K562 (cell line): ENCODE measurements around the gene TEKT2. TPM values are rescaled to one million over a fixed set of nuclear protein-coding genes. Genes with fewer than 3 reads are reported as not detected.
A peak's percentile ranks its signal among the peaks of the same experiment; 100 is the strongest.

ENCODE experiments used
- ATAC-seq: fragments of 200-7000 bp; cut with Tn5 transposase; 3 replicates; pipeline ENCODE4 v1.9.1; 2020; ENCODE audit warnings: moderate library complexity
- BruUV-seq: library from RNA; stranded (reverse); fragments of 400-500 nt; replicated peaks from 2 replicates; lab custom pipeline; 2021; lab: Mats Ljungman, UMichigan
- CTCF ChIA-PET: fragments of 300-600 bp; formaldehyde crosslinking; extraction: SDS; loops from one replicate; lab custom pipeline; 2021; ENCODE audit warnings: low intra/inter-chr PET ratio; lab: Yijun Ruan, JAX
- POLR2A ChIA-PET: fragments of 300-600, 350-650 bp; sonication (Branson Sonifier 250); formaldehyde crosslinking; extraction: SDS; loops from one replicate; lab custom pipeline; 2021; ENCODE audit warnings: antibody characterized with exemption, inconsistent platforms; lab: Yijun Ruan, JAX
- DNase-seq, 4 experiments: peaks; one replicate each; pipeline versions ENCODE4 v3.0.0 to v3.0.0-alpha.2; 2011 to 2018; ENCODE audit warnings: low spot score in 3 of 4, mixed read lengths in 3 of 4; ENCODE audit errors: extremely low read depth in 1 of 4
- FAIRE-seq: peaks from 2 replicates; lab custom pipeline; 2011; peaks lifted over from hg19 to GRCh38; lab: Jason Lieb, UNC
- H2AFZ ChIP-seq: 2 replicates; pipeline ENCODE4 v1.6.0; 2011; ENCODE audit warnings: low read depth, low read length, control low read depth, inconsistent platforms
- H3K27ac ChIP-seq: fragments of 200-600 bp; 3 replicates; pipeline ENCODE4 v1.8.0; 2011; ENCODE audit warnings: low read depth, mild to moderate bottlenecking, control low read depth, inconsistent platforms, low read length, moderate library complexity, mixed read lengths; ENCODE audit errors: extremely low read depth
- H3K27me3 ChIP-seq, 2 experiments: fragments of 300-600 bp in 1 of 2; 2 replicates in 1 of 2; 3 replicates in 1 of 2; pipeline versions ENCODE4 v1.6.0 to v1.8.0; 2011; ENCODE audit warnings: inconsistent platforms in 2 of 2, low read length in 2 of 2, mild to moderate bottlenecking in 1 of 2, mixed read lengths in 1 of 2, moderate library complexity in 1 of 2; ENCODE audit not compliant: control insufficient read depth in 2 of 2, insufficient read depth in 2 of 2
- H3K36me3 ChIP-seq: fragments of 300-600 bp; 3 replicates; pipeline ENCODE4 v1.8.0; 2011; ENCODE audit warnings: mild to moderate bottlenecking, low read length, inconsistent platforms; ENCODE audit not compliant: control insufficient read depth, insufficient read depth
- H3K4me1 ChIP-seq, 2 experiments: fragments of 200-600 bp in 1 of 2; replicated peaks in 1 of 2; 2 replicates in 1 of 2; 3 replicates in 1 of 2; pipeline versions ENCODE4 v1.5.1 to v1.8.0; 2011; ENCODE audit warnings: inconsistent platforms in 2 of 2, low read length in 2 of 2, mild to moderate bottlenecking in 1 of 2, mixed read lengths in 1 of 2, moderate library complexity in 1 of 2; ENCODE audit not compliant: control insufficient read depth in 2 of 2, insufficient read depth in 2 of 2
- H3K4me2 ChIP-seq: 2 replicates; pipeline ENCODE4 v1.6.1; 2011; ENCODE audit warnings: low read length, control low read depth, inconsistent platforms, mixed read lengths; ENCODE audit not compliant: insufficient read depth
- H3K4me3 ChIP-seq: fragments of 200-600 bp; sonication (generic), shearing (Covaris generic); 2 replicates; pipeline ENCODE4 v1.5.1; 2016; ENCODE audit warnings: control low read depth, inconsistent platforms
- H3K79me2 ChIP-seq: fragments of 200-600 bp; 3 replicates; pipeline ENCODE4 v1.8.0; 2011; ENCODE audit warnings: low read length, inconsistent platforms; ENCODE audit not compliant: control insufficient read depth, insufficient read depth
- H3K9ac ChIP-seq, 2 experiments: 2 replicates each; pipeline versions ENCODE4 v1.6.0 to v1.6.1; 2011; ENCODE audit warnings: low read depth in 2 of 2, low read length in 2 of 2, control low read depth in 1 of 2, inconsistent platforms in 1 of 2, mild to moderate bottlenecking in 1 of 2, mixed read lengths in 1 of 2; ENCODE audit not compliant: insufficient read depth in 1 of 2
- H3K9me1 ChIP-seq: one replicate; pipeline ENCODE4 v1.6.0; 2011; ENCODE audit warnings: inconsistent platforms, mild to moderate bottlenecking, low read length, moderate library complexity; ENCODE audit not compliant: control insufficient read depth, insufficient read depth
- H3K9me3 ChIP-seq: replicated peaks from 2 replicates; pipeline ENCODE4 v1.5.1; 2011; ENCODE audit warnings: low read depth, low read length, inconsistent platforms; ENCODE audit not compliant: control insufficient read depth, insufficient read depth
- H4K20me1 ChIP-seq: replicated peaks from 2 replicates; pipeline ENCODE4 v1.6.1; 2011; ENCODE audit warnings: low read length, inconsistent platforms, mixed read lengths; ENCODE audit not compliant: control insufficient read depth, insufficient read depth
- CBX3 ChIP-seq, 2 experiments: IDR thresholded peaks; 1 replicate in 1 of 2; 2 replicates in 1 of 2; pipeline ENCODE4 v1.6.1; 2012; ENCODE audit warnings: inconsistent platforms in 2 of 2, low read length in 2 of 2, borderline replicate concordance in 1 of 2, control low read depth in 1 of 2
- DMBX1 ChIP-seq: fragments of 250-450 bp; sonication (Bioruptor Pico); IDR thresholded peaks from 2 replicates; pipeline ENCODE4 v1.8.0; 2022; ENCODE audit warnings: inconsistent platforms, mild to moderate bottlenecking, moderate library complexity, borderline replicate concordance
- EP400 ChIP-seq: fragments of 450-650 bp; IDR thresholded peaks from 2 replicates; pipeline ENCODE4 v1.6.1; 2017; ENCODE audit warnings: antibody characterized with exemption, mild to moderate bottlenecking, moderate library complexity
- KLF16 ChIP-seq: IDR thresholded peaks from 2 replicates; pipeline ENCODE4 v1.6.1; 2016; ENCODE audit warnings: antibody characterized with exemption
- SP2 ChIP-seq: IDR thresholded peaks from 2 replicates; pipeline ENCODE4 v1.6.1; 2011; ENCODE audit warnings: mild to moderate bottlenecking, low read depth, low read length, moderate library complexity; ENCODE audit not compliant: poor library complexity, severe bottlenecking; ENCODE audit errors: extremely low read depth
- VEZF1 ChIP-seq: fragments of 200-800 bp; sonication (Bioruptor generic); IDR thresholded peaks from 2 replicates; pipeline ENCODE4 v1.6.1; 2017; ENCODE audit warnings: missing genetic modification characterization, missing compliant biosample characterization
- ZNF143 ChIP-seq: sonication (generic); formaldehyde crosslinking; IDR thresholded peaks from 2 replicates; pipeline ENCODE4 v1.9.0; 2022; ENCODE audit warnings: mild to moderate bottlenecking, missing genetic modification reagents
- ZNF584 ChIP-seq: fragments of 200-800 bp; sonication (Bioruptor generic); IDR thresholded peaks from 2 replicates; pipeline ENCODE4 v1.6.1; 2016; ENCODE audit warnings: low read depth, mild to moderate bottlenecking, missing genetic modification characterization, missing compliant biosample characterization
- ZNF589 ChIP-seq: fragments of 200-800 bp; sonication (Bioruptor generic); IDR thresholded peaks from 2 replicates; pipeline ENCODE4 v1.6.1; 2016; ENCODE audit warnings: low read depth, missing genetic modification characterization, missing compliant biosample characterization
- whole genome bisulfite sequencing: fragments of 100-300 bp; shearing (Covaris generic); methylation state at CpG from one replicate; pipeline ENCODE4 v1.1.6; 2016; ENCODE audit warnings: low coverage, mixed read lengths; ENCODE audit not compliant: insufficient coverage; ENCODE audit errors: missing lambda C conversion rate; 5-methylcytosine and 5-hydroxymethylcytosine counted together
- in situ Hi-C: fragments of 300-500 bp; cut with MboI; formaldehyde crosslinking; loops from 4 replicates; pipeline ENCODE4 v1.15.0; 2018; ENCODE audit warnings: inconsistent platforms, mixed read lengths
- intact Hi-C: fragments of 100-400 bp; cut with micrococcal nuclease; formaldehyde crosslinking; loops from 2 replicates; pipeline ENCODE4 v1.14.2; 2022
- polyA plus RNA-seq, 8 experiments: library from polyadenylated mRNA; depleted of rRNA in 4 of 8; stranded (reverse) in 5 of 8; unstranded in 3 of 8; fragments of >200 nt; fragmentation: Nextera tagmentation in 2 of 8; fragmentation: Illumina TruSeq in 1 of 8; extraction: Ambion mirVana in 2 of 8; extraction: Trizol in 1 of 8; gene quantifications; 2 replicates each; pipeline versions ENCODE4 v1.2.1 to v1.2.3, GENCODE V29; 2011 to 2014; ENCODE audit warnings: inconsistent platforms in 1 of 8, missing spikeins in 1 of 8
- total RNA-seq, 7 experiments: library from RNA; depleted of rRNA in 6 of 7; stranded (reverse); fragments of >200 nt in 6 of 7; fragmentation: Illumina TruSeq in 2 of 7; extraction: Trizol in 2 of 7; gene quantifications; 2 replicates each; pipeline versions ENCODE4 v1.2.1 to v1.2.3, GENCODE V29; 2011 to 2021; ENCODE audit warnings: low replicate concordance in 1 of 7

Gene TEKT2
- total and polyA plus RNA-seq, 9 of the 15 experiments (the other 6 are each of a cell fraction or from before 2014, with no cell fraction given): 0.06 to 0.94 (median 0.30) TPM; not detected in 1

GRCh38 chr1:36135330-36135667 is 51.4 kb downstream of the TEKT2 start:
- Histone ChIP-seq H3K9me3 (no peaks in the 10 kb centered on the region), H3K9me1 (peaks cover 2% of the 10 kb centered on the region), H3K4me2 (no peak overlapping the region; the same call in 1 of the 2 replicates), H3K79me2 (peaks cover 2% of the 10 kb centered on the region; the same call in 1 of the 3 replicates), H3K27me3 (no peaks in the 10 kb centered on the region), H3K4me3 (no peak overlapping the region), H3K36me3 (peaks cover 40% of the 10 kb centered on the region), H3K27ac (peak overlapping the region; percentile 38; the same call in 2 of the 3 replicates), H3K9ac (peak overlapping the region; percentile 5 to 15; a peak in 1 of 4 replicates), H3K4me1 (peaks cover 5 to 6% of the 10 kb centered on the region in 2 experiments; a peak in 3 of 5 replicates), H2AFZ (peak overlapping the region; percentile 69), H4K20me1 (0 out of 2 replicates have a peak, but pooled peaks cover 1% of the 10 kb centered on the region)
- POLR2A ChIA-PET: interaction anchor here (0.7 to 1.6 kb wide), 12 partner anchors 10 to 303 kb away, joined by 3 to 8 read pairs (median 3); partner anchors contain the start of gene TRAPPC3
- TF ChIP-seq SP2 (peak; percentile 6), KLF16 (no peak), EP400 (0 out of 2 replicates have a peak, but pooled peaks have one; percentile 5), VEZF1 (CRISPR knock-in tag) (peak; percentile 18; the same call in 1 of the 2 replicates), ZNF584 (0 out of 2 replicates have a peak, but pooled peaks have one; percentile 77), ZNF589 (CRISPR knock-in tag) (0 out of 2 replicates have a peak, but pooled peaks have one; percentile 57), DMBX1 (CRISPR knock-in tag) (0 out of 2 replicates have a peak, but pooled peaks have one; percentile 34), CBX3 (IDR thresholded peaks at IDR 0.05; ENCODE audit: borderline replicate concordance in 1 of 2, low read length in 2 of 2) (no peak), ZNF143 (CRISPR knock-in tag) (peak; percentile 41; the same call in 1 of the 2 replicates)
- ATAC-seq: peak; percentile 5
- peak in 1 of 4 experiments; percentile 15 for DNase-seq
- in situ Hi-C loops: no loop called here
- FAIRE-seq: no peak
- intact Hi-C loops: no loop called here
- 68% methylated on average over 6 of the region's 6 CpGs for WGBS
- no TSS peak for BruUV-seq
- CTCF ChIA-PET: interaction anchor here (0.6 to 5.8 kb wide), 6 partner anchors 14 to 277 kb away, joined by 3 to 116 read pairs (median 4); partner anchors contain the start of gene TRAPPC3
